Stimulated activated CD4-positive, alpha-beta T cell treated with anti-CD3 and anti-CD28 coated beads, TNF-alpha, amount 100 ng/mL, for 4 hours (primary cell): ENCODE measurements around the gene ATP5PO.

Experiments used
- DNase-seq, 3 experiments: peaks; one replicate each; pipeline ENCODE4 v3.0.0-alpha.2; 2020; ENCODE audit warnings: low read depth in 3 of 3

The ATP5PO gene

DNA sequence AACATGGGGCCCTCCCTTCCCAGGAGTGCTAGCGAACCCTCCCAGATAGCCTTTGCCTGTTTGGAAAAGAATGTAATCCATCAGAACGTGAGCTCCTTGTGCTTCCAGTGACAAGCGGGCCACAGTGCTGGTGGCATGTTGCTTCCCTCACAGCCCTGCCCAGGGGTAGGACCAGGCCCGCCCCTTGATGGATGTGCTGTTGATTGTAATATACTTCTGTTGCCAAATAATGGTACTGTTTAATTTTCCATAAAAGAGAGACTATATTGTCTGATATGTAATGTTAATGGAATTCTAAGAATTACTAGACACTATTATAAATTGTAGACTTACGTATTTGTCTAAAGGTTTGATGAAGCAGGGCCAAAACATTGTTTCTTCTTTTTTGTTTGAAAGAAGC, 16.4 kb downstream of the ATP5PO start:
- no peak for DNase-seq

DNA sequence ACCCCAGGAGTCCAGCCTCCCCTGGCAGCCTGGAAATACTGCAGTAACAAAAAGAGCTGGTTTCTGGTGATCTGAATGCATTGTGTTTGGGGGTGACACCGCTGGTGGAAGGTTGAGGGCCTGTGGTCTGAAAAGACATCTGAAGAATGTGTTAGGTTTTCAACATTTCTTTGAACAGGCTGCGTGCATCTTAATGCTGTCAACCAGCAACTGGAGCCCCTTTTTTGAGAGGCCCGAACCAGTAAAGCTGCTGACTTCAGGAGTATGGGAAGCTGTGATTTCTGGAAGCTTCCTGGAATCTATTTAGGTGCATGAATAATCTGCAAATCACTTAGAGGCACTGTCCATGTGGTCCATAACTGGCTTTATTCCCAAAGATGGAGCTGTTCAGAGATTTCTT, 17.0 kb downstream of the ATP5PO start:
- no peak for DNase-seq

DNA sequence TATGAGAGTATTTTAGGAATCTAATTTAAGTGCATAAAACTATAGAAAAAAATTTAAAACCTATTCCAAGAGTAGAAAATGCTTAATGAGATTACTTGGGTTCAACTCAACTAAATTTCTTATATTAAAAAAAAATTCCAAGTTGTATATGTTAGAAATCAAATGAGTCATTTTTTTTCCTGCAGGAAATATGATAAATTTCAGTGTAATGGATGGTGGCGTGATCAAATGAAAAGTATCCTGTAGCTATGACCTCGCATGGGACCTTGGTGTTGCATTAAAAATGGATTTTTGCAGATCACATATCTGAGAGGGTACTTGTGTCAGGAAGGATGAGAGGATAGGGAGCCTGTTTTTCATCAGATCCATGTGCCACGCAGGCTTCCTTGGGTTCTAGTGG, 17.9 kb downstream of the ATP5PO start:
- DNase-seq: no peak

DNA sequence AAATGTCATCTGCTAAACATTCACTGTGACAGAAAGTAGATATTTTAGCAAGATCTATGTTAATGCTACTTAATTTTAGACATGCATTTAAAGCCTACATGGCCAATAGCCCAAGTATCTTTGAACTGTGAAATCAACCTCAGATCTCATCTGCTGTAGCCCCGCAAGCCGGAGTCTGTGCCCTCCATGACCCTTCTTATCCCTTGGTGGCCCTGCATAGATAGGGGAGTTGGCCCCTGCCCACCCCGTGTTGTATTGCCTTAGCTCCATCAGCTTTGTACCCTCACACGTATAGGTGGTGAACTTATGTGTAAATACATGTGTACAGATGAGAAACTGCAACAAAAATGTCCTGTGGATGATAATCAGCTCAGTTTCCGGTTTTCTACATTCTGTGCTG, 18.5 kb downstream of the ATP5PO start:
- DNase-seq: no peak

DNA sequence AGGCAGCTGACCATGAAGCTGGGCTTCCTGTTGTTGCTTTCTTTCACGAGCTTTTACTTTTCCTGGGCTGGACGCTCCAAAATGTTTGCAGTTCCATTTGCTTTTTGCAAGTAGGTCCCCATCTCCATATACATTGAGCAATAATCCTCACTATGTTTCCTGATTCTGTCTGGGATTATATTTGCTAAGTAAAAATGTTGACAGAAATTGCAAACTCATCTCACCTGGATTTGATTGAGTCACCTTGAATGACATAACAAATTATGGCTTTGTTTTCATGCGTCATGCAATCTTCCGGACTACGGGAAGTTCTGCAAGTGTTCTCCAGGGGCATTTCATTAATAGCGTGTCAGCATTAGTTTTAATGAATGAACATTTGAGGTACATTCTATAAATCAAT, 18.9 kb downstream of the ATP5PO start:
- no peak for DNase-seq

DNA sequence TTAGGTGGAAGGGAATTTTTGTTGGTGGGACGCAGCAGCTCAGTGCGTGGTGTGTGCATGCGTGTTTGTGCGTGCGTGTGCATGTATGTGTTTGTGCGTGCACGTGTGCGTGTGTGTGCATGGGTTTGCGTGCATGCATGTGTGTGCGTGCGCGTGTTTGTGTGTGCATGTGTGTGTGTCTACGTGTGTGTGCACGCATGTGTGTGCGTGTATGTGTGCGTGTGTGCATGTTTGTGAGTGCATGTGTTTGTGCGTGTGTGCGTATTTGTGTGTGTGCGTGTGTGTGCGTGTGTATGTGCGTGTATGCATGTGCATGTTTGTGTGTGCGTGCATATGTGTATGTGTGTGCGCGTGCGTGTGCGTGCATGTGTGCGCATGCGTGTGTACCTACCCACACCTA, 20.2 kb downstream of the ATP5PO start:
- DNase-seq: no peak

DNA sequence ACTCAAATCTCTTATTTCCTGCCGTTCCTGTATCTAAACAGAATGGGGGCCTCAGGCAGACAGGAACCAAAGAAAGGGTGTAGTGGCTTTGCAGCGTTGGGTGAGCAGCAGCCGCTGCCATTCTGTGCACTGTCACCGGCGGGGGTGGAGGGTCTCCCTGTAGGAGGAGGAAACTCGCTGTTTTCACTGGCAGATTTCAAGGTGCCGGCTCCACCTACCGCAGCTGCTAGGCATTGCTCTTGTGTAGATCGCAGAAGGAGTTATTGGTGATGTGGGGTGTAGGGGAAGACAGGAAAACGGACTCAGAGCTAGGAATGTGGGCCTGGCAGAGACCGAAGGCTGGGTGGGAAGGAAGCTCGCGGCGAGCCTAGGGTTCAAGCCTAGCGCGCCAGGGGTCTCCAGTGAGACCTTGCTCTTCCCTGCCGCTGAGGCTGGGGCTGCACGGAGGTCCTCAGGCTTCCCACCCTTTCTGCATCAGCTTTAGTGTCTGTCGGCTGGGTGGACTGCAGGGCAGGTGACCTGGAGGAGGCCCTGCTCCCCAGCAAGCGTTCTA, 20.8 kb downstream of the ATP5PO start:
- DNase-seq: peak; percentile 35 to 60 (median 45)

DNA sequence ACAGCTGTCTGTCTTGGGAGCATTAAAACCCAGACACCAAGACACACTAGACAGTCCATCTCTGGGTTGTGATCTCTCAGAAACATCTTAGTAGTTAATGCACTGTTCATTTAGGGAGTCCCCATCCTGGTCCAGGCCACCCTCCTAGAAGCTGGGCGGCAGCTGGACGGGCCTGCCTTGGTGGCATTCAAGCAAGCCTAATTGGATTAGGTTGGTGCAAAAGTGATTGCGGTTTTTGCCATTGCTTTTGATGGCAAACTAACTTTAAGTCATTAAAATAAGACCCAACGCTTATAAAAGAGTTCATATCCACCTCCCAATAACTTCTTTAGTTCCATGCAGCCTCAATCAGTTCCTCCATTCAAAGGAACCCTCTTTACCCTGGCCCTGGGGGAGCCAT, 21.7 kb downstream of the ATP5PO start:
- no peak for DNase-seq

DNA sequence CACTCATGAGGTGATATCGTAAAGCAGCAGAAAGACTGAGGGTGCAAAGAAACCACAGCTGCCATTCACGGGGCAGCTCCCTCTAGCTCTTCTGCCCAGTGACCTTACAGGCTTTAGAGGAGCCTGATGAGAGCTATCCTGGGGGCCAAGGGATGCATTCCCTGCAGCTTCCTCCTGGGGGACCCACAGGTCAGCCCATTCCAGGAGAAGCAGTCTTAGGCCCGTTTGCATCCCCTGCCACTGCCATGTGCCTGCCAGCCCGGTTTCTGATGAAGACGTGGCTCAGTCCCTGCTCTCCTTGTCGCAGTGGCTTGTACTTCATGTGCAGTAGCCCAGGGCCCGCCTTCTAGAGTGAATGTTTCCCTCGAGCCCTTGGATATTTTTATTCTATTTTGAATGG, 22.8 kb downstream of the ATP5PO start:
- DNase-seq: no peak

DNA sequence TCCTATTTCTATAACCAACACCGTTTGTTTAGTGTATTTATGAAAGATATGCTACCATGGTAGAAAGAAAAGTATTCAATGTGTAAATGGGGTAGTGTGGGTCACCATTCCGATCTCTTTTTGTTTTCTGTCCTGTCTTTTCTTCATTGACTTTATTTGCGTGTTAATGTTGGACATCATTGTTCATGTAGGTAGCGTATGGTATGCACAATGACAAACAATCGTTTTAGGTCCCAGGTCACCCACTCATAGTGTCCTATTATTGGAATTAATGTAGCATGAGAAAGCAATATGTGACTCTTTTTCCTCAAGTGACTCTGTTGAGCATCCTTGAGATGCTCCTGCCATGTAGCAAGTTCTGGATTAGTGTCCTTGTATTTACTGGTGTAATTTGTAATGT, 25.4 kb downstream of the ATP5PO start:
- DNase-seq: no peak

DNA sequence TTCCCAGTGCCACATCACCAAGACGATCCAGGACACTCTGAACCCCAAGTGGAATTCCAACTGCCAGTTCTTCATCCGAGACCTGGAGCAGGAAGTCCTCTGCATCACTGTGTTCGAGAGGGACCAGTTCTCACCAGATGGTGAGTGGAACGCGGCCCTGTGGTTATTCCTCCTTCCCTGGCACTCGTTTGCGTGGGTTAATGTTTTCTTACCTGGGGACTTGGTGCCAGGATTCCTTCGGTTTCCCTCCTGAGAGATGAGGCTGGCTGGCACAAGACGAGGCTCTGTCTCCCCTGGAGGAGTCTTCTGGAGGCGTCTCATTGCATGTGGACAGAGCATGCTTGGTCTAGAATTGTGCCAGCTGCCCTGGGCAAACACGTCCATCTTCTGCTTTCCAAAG, 29.3 kb downstream of the ATP5PO start:
- DNase-seq: no peak

DNA sequence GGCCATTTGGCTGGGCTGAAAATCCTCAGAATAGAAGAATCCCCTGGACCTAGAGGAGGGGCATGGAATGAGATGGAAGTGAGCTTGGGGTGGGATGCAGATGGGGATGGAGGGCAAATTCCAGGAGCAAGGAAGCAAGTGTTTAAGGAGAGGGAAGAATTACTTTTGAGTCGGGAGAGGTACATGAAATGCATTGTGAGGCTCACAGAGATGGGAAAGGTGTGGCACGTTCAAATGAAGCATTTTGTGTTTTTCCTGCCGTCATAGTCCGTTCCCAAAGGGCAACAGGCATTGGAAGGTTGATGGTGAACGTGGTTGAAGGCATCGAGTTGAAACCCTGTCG, 30.5 kb downstream of the ATP5PO start:
- no peak for DNase-seq

DNA sequence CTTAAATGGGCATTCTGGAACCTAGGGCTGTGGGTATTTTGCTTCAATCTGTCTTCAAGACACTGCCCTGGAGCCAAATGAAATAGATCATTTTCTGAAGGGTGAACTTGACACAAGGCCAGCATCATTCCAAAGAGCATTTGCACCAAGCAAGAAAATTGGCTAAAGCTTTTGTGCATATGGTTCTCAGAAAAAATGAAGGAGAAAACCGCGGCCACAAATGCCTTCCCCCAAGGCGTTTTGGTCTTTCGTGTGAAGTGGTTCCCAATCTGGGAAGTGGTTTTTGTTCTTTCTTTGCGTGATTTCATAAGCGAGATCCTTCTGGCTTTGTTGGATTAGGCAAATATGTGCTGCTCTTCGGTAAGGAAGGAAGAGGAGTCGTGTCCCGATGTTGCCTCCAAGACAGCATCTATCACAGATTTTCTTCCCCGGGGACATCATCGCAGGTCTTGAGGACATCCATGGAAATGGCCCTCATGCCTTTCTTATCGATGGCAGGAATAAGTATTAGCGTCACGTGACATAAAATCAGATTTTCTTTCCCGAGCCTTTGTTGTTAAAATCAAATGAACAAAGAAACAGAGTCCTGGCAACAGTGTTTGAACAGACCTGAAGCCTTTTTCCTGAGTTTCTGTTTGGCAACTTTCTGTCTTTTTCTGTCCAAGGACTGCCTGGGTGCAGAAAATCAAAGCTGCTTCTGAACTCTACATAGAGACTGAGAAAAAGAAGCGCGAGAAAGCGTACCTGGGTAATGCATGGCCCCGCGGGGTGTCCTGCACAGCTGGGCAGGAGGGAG, 31.0 kb downstream of the ATP5PO start:
- DNase-seq: no peak

DNA sequence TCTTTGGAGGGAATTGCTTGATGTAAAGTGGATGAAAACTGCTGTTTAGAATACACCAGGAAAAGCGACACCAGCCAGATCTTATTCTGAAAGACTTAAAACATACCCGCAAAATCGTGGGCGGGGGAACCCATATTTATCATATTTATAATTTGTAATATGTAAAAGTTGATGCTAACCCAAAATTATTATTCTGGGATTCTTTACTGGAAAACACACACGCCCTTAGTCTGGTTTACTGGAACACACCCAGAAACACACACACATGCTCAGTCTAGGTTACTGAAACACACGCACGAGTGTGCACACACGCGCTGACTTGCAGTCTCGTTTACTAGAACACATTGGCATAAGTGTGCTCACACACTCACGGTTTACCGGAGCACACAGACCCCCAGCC, 32.5 kb downstream of the ATP5PO start:
- no peak for DNase-seq

DNA sequence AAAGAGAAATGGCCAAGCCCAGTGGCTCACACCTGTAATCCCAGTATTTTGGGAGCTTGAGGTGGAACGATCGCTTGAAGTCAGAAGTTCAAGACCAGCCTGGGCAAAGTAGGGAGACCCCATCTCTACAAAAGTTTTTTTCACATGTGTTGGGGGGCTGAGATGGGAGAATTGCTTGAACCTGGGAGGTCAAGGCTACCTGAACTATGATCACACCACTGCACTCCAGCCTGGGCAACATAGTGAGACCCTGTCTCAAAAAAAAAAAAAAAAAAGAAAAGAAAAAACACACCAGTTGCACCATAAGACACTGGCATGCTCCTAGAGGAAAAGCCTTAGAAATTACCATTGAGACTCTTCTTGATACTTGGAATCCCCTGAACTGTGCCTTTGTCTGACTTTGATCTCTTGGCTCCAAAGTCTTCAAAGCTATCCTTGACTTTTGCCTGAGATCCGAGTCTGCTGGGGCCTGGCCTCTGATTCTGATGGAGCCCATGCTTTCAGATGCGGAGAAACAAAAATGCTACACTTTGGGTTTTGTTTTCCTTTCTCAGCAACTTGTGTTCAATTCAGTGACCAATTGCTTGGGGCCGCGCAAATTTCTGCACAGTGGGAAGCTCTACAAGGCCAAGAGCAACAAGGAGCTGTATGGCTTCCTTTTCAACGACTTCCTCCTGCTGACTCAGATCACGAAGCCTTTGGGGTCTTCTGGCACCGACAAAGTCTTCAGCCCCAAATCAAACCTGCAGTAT, 33.7 kb downstream of the ATP5PO start:
- DNase-seq: no peak

DNA sequence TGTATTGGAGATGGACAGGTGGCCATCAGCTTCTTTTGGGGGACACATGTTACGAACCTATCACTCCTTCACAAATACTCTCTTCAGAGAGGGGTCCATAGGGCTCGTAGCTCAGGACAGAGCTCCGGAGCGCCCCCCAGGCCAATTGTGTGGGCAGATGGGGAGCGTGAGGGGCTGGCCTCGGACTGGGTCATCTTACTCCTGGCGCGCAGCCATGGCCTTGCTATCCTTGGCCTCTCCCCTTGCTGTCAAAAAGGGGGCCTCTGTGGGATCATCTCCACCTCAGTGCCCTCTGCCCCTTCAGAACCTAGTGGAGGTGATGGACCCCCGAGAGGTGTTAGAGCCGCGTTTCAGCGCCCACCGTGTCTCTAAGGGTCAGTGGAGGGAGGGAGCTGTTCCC, 35.0 kb downstream of the ATP5PO start:
- no peak for DNase-seq

DNA sequence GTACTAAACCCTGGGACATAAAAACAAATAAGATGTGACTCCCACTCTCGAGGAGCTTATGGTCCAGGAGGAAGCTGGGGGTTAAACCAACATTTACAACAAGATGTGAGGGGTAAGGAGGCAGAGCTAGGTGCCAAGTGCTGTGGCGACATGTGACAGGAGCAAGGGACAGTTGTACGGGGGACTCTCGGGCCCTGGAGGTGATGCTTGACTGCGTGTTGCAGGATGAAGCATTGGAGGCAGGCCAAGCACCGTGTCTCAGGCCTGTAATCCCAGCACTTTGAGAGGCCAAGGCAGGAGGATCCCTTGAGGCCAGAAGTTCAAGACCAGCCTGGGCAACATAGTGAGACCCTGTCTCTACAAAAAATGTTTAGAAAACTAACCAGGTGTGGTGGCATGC, 36.8 kb downstream of the ATP5PO start:
- no peak for DNase-seq

DNA sequence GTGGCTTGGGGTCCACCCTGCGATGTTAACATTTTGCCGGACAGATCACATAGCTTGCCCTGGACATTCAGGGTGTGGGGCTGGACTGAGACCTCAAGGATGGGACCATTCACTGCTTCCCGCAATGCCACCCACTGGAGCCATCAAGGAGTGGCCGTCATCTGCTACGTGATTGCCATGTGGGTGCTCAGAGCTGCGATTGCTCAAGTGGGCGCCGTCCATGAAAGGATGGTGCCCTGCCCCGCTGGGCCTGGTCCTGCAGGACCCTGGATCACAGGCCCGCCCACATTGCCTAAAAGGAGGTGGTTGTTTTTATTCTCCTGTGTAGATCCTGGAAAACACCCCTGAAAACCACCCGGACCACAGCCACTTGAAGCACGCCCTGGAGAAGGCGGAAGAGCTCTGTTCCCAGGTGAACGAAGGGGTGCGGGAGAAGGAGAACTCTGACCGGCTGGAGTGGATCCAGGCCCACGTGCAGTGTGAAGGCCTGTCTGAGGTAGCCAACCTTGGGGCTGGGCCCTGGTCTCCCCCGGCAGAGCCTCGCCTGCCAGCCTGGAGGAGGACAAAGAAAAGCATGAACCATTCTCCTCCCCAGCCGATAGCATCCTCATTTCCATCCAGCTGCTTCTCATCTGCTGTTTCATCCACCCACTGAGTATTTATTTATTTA, 40.4 kb downstream of the ATP5PO start:
- no peak for DNase-seq

DNA sequence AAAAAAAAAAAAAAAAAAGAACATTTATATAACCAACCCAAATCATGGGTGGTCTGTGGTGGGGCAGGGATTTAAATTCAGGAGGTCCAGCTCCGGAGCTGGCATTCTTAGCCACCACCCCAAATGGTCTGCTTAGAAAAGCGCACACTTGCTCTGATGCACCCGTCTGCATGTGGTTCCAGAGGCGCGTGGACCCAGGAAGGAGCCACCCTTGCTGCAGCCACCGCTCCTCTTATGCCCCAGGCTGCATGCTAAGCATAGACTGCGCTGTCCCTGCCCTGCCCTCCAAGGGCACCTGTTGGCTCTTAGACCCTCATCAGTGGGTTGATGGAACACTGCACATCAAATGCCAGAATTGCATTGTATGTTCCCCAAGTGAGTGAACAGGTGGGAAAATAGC, 41.4 kb downstream of the ATP5PO start:
- no peak for DNase-seq

DNA sequence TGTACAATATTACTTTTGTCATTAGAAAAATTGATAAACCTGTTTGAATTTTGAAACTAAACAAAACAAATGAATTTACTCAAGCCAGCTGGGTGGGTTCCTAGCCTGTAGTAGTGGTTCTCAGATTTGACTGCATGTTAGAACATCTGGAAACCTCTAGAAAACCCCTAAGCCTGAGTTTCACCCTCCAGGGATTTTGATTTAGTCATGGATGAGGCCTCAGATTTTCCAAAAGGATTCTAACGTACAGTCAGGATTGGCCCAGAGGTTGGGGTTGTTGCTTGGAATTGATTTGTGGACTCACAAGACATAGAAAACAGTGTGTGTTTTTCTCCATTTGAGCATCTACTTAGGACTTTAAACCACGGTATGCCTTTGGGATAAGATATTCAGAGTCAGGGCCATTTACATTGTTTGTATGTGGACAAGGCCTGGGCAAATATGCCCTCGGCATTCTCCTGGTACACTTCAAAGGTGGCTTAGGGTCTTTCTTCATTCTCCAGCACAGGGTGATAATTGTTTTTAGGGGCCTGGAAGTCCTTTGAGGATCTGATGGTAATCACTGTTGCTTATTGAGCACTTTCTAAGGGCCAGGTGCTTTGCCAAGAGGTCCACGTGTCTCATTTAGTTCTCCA, 42.6 kb downstream of the ATP5PO start:
- no peak for DNase-seq

DNA sequence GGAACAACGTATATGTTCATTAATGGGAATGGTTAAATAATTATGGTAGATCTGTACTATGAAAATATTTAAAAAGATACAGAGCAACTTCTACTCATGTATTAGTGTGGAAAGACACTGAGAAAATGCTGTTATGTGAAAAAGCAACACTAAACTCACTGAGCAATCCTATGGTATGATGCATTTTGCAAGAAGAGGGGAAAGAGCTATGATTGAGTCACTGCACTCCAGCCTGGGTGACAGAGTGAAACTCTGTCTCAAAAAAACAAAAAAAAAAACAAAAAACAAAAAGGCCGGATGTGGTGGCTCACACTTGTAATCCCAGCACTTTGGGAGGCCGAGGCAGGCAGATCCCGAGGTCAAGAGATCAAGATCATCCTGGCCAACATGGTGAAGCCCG, 44.4 kb downstream of the ATP5PO start:
- DNase-seq: no peak

DNA sequence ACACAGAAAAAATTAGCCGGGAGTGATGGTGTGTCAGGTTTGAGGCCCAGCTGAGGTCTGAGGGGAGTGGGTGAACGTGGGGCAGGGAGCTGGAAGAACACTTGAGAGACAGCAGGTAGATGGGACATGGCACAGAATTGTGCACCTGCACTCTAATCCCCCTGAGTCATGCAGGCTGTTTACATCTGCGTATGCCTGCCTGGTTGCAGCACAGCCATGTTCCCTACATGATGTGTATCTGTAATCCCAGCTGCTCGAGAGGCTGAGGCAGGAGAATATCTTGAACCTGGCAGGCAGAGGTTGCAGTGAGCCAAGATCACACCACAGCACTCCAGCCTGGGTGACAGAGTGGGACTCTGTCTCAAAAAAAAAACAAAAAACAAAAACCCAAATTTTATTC, 44.8 kb downstream of the ATP5PO start:
- no peak for DNase-seq
